HT1080 (cell line): ENCODE data around the gene CRYZ. TPM values are rescaled to one million over a fixed set of nuclear protein-coding genes. Genes with fewer than 3 reads are reported as not detected.
"Not testable (repeated sequence)": the region's sequence is repeated elsewhere in the genome, so short reads cannot be mapped to it uniquely, and the experiment has no call there.

Experiments used
- DNase-seq: peaks from one replicate; pipeline ENCODE4 v3.0.0-alpha.2; 2015; ENCODE audit warnings: low read depth
- total RNA-seq: library from RNA; depleted of rRNA; stranded (reverse); fragments of >200 nt; shearing (Covaris generic); gene quantifications from 2 replicates; pipeline ENCODE4 v1.2.3, GENCODE V29; 2014; rRNA removed

The CRYZ gene
- total RNA-seq, 1 experiment from 2014 or later = 40.1 TPM

- DNase-seq = no peak
These were observed 51.0 kb downstream of the CRYZ start for GRCh38 chr1:74681851-74682250.

DNA sequence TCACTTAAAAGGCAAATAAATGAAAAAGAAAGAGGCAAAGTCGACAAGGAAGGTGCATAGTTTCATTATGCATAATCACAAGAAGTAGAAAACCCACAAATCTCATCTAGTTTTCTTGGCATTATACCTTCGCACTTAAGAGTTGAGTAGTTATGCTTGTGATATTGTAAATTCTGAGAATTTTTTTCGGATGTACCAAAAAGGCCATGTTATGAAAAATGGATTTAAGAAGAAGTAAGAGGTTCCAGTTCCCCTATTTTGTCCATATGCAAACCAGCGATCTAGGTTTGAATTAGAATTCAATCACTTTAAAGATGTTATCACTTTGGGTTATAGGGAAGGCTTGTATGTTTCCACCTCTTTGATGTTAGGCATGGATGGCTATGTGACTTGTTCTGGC is 51.4 kb downstream of the CRYZ start:
- no peak for DNase-seq

GRCh38 chr1:74681001-74681400 is 51.8 kb downstream of the CRYZ start:
- DNase-seq = no peak

GRCh38 chr1:74679811-74680210 is 53.0 kb downstream of the CRYZ start:
- peak; percentile 35 for DNase-seq

- no peak for DNase-seq
These were observed 54.9 kb downstream of the CRYZ start for GRCh38 chr1:74677926-74678325.

- no peak for DNase-seq
These were observed 58.4 kb downstream of the CRYZ start for GRCh38 chr1:74674278-74675048.

- DNase-seq = no peak
These were observed 59.3 kb downstream of the CRYZ start, which contains the start of gene ERICH3 for GRCh38 chr1:74673351-74674111. Gene ERICH3, minus strand, starts transcription at chr1:74673792. Its CDS starts 273 bp downstream, at chr1:74673519.

- DNase-seq = not testable (repeated sequence)
These were observed 62.0 kb downstream of the CRYZ start for GRCh38 chr1:74670866-74671265.

Other genes starting within 250 kb of the CRYZ start
- not detected in 2 replicates for gene LRRC53, start 220.4 kb downstream of the CRYZ start, total RNA-seq
- 0.05 TPM in 1 of 2 replicates, not detected in the other for gene ERICH3, start 59.3 kb downstream of the CRYZ start, total RNA-seq
- gene TYW3, start 102 bp upstream of the CRYZ start, total RNA-seq = 23.7 and 24.1 TPM in 2 replicates